Measurements from ENCODE around the gene GJC3.
A peak's percentile ranks its signal among the peaks of the same experiment; 100 is the strongest.

DNA sequence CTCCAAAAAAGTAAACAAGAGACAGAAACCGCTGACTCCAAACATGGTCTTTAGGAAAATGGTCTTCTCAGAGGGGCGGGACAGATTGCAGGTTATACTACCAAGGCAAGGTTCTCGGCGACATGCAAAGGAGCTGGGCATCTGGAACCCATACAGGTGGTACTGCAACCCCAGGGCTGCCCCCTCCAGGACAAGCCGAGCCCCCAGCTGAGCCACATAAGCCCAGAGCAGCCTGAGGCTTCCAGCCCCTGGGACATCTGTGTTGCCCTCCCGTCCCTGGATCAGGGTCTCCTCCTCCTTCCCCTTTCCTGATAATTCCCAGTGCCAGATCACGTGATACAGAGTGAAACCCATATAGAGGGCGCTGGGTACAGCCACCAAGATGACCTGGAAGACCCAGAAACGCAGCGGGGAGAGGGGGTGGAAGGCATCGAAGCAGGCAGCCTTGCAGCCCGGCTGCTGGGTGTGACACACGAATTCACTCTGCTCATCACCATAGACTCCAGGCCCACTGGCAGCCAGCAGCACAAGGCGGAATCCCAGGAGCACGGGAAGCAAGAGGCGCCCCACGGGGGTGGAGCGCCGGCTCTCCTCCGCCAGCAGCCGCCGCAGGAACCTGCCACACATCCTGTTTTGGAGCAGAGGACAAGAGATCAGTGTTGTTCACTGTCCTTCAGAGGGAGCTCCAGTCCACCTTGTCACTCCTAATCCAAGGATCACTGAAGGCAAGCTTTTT, at the start of gene GJC3:
- no peak for TF ChIP-seq POLR2A (IDR thresholded peaks at IDR 0.05)
- TF ChIP-seq, protein P1, sequence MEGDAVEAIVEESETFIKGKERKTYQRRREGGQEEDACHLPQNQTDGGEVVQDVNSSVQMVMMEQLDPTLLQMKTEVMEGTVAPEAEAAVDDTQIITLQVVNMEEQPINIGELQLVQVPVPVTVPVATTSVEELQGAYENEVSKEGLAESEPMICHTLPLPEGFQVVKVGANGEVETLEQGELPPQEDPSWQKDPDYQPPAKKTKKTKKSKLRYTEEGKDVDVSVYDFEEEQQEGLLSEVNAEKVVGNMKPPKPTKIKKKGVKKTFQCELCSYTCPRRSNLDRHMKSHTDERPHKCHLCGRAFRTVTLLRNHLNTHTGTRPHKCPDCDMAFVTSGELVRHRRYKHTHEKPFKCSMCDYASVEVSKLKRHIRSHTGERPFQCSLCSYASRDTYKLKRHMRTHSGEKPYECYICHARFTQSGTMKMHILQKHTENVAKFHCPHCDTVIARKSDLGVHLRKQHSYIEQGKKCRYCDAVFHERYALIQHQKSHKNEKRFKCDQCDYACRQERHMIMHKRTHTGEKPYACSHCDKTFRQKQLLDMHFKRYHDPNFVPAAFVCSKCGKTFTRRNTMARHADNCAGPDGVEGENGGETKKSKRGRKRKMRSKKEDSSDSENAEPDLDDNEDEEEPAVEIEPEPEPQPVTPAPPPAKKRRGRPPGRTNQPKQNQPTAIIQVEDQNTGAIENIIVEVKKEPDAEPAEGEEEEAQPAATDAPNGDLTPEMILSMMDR (IDR thresholded peaks at IDR 0.05): peak in 4 of 6 experiments; percentile 19 to 49 (median 44)

Measured in Peyer's patch (tissue), 4 donors.